ENCODE measurements around the gene CCDC80. TPM values are rescaled to one million over a fixed set of nuclear protein-coding genes. Genes with fewer than 3 reads are reported as not detected.
"Not testable (repeated sequence)": the region's sequence is repeated elsewhere in the genome, so short reads cannot be mapped to it uniquely, and the experiment has no call there.

Gene CCDC80
- total RNA-seq, 1 donor from 2014 or later, result 0.86 TPM

GRCh38 chr3:112672716-112673541, 32.0 kb upstream of the CCDC80 start:
- Mint-ChIP-seq H3K27me3 (ENCODE audit: unreplicated experiment) (no peaks in the 10 kb centered on the region), H3K9me3 (ENCODE audit: unreplicated experiment) (no peaks in the 10 kb centered on the region), H3K4me1 (ENCODE audit: low read depth, unreplicated experiment) (peaks cover 3% of the 10 kb centered on the region), H3K27ac (ENCODE audit: unreplicated experiment) (no peak overlapping the region), H3K36me3 (ENCODE audit: unreplicated experiment) (no peaks in the 10 kb centered on the region), H3K4me3 (ENCODE audit: unreplicated experiment) (no peak overlapping the region)
- TF ChIP-seq, protein P1, sequence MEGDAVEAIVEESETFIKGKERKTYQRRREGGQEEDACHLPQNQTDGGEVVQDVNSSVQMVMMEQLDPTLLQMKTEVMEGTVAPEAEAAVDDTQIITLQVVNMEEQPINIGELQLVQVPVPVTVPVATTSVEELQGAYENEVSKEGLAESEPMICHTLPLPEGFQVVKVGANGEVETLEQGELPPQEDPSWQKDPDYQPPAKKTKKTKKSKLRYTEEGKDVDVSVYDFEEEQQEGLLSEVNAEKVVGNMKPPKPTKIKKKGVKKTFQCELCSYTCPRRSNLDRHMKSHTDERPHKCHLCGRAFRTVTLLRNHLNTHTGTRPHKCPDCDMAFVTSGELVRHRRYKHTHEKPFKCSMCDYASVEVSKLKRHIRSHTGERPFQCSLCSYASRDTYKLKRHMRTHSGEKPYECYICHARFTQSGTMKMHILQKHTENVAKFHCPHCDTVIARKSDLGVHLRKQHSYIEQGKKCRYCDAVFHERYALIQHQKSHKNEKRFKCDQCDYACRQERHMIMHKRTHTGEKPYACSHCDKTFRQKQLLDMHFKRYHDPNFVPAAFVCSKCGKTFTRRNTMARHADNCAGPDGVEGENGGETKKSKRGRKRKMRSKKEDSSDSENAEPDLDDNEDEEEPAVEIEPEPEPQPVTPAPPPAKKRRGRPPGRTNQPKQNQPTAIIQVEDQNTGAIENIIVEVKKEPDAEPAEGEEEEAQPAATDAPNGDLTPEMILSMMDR (IDR thresholded peaks at IDR 0.05; ENCODE audit: partially characterized antibody, unreplicated experiment), result no peak
- DNase-seq, result no peak

- Mint-ChIP-seq H3K36me3 (ENCODE audit: unreplicated experiment) (no peaks in the 10 kb centered on the region), H3K27me3 (ENCODE audit: unreplicated experiment) (no peaks in the 10 kb centered on the region), H3K4me1 (ENCODE audit: low read depth, unreplicated experiment) (peaks cover 3% of the 10 kb centered on the region), H3K9me3 (ENCODE audit: unreplicated experiment) (no peaks in the 10 kb centered on the region), H3K4me3 (ENCODE audit: unreplicated experiment) (no peak overlapping the region), H3K27ac (ENCODE audit: unreplicated experiment) (no peak overlapping the region)
- DNase-seq, result no peak
- TF ChIP-seq, protein P1 (IDR thresholded peaks at IDR 0.05; ENCODE audit: partially characterized antibody, unreplicated experiment), result no peak
Observed at GRCh38 chr3:112671930-112672715, 31.2 kb upstream of the CCDC80 start.

DNA sequence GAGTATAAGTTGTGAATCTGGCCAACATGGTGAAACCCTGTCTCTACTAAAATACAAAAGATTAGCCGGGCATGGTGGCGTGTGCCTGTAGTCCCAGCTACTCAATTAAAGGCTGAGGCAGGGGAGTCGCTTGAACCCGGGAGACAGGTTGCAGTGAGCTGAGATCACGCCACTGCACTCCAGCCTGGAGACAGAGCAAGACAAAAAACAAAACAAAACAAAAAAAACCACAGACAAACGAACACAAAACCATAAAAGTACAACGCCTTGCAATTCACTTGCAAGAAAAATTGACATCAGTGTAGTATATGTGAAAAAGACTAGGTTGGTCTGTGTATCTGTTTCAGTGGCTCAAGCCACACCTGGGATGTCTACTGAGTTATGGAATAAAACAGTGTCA, 29.9 kb upstream of the CCDC80 start:
- Mint-ChIP-seq H3K36me3 (ENCODE audit: unreplicated experiment) (no peaks in the 10 kb centered on the region), H3K4me1 (ENCODE audit: low read depth, unreplicated experiment) (no peaks in the 10 kb centered on the region), H3K4me3 (ENCODE audit: unreplicated experiment) (no peak overlapping the region), H3K27ac (ENCODE audit: unreplicated experiment) (no peak overlapping the region), H3K27me3 (ENCODE audit: unreplicated experiment) (no peaks in the 10 kb centered on the region), H3K9me3 (ENCODE audit: unreplicated experiment) (no peaks in the 10 kb centered on the region)
- TF ChIP-seq, protein P1 (IDR thresholded peaks at IDR 0.05; ENCODE audit: partially characterized antibody, unreplicated experiment), result no peak
- DNase-seq, result no peak

DNA sequence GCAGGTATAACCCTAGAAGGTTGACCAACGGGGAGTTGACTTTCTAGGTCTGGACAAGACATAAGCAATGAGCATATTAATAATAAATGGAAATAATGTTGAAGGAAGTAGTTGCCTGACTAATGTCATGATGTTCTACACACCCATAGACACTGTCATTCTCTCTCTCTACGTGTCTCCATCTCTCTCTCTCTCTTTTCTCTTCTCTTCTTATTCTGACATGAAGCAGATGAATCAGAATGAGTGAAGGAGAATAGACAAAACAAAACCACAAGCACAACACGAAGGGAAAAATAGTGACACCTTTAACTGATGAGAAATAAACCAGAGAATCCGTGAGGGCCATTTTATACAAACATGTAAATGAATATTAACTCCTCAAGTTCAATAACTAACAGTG, 26.7 kb upstream of the CCDC80 start:
- Mint-ChIP-seq H3K27ac (ENCODE audit: unreplicated experiment) (no peak overlapping the region), H3K27me3 (ENCODE audit: unreplicated experiment) (no peaks in the 10 kb centered on the region)

GRCh38 chr3:112665009-112665408, 24.1 kb upstream of the CCDC80 start:
- H3K9me3 Mint-ChIP-seq (ENCODE audit: unreplicated experiment); H3K4me1 Mint-ChIP-seq (ENCODE audit: low read depth, unreplicated experiment); H3K4me3 Mint-ChIP-seq (ENCODE audit: unreplicated experiment); H3K27ac Mint-ChIP-seq (ENCODE audit: unreplicated experiment); DNase-seq; H3K36me3 Mint-ChIP-seq (ENCODE audit: unreplicated experiment); H3K27me3 Mint-ChIP-seq (ENCODE audit: unreplicated experiment): not testable (repeated sequence)

More for the DNA sequence above, 26.7 kb upstream of the CCDC80 start:
- Mint-ChIP-seq H3K4me3 (ENCODE audit: unreplicated experiment) (no peak overlapping the region), H3K36me3 (ENCODE audit: unreplicated experiment) (no peaks in the 10 kb centered on the region), H3K4me1 (ENCODE audit: low read depth, unreplicated experiment) (no peaks in the 10 kb centered on the region), H3K9me3 (ENCODE audit: unreplicated experiment) (no peaks in the 10 kb centered on the region)
- DNase-seq, result no peak
- TF ChIP-seq, protein P1 (IDR thresholded peaks at IDR 0.05; ENCODE audit: partially characterized antibody, unreplicated experiment), result no peak
